ENCODE results near the gene PPME1.
"Not testable (repeated sequence)": the region's sequence is repeated elsewhere in the genome, so short reads cannot be mapped to it uniquely, and the experiment has no call there.

PPME1 gene, protein sequence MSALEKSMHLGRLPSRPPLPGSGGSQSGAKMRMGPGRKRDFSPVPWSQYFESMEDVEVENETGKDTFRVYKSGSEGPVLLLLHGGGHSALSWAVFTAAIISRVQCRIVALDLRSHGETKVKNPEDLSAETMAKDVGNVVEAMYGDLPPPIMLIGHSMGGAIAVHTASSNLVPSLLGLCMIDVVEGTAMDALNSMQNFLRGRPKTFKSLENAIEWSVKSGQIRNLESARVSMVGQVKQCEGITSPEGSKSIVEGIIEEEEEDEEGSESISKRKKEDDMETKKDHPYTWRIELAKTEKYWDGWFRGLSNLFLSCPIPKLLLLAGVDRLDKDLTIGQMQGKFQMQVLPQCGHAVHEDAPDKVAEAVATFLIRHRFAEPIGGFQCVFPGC
- 13.5 to 18.6 (median 17.8) reads per million in 3 donors for total RNA-seq

GRCh38 chr11:74170694-74171629, at the start of gene PPME1, which contains the start of gene C2CD3:
Gene PPME1, plus strand, starts transcription at chr11:74171289. Its CDS starts 133 bp downstream, at chr11:74171422.
Gene C2CD3, minus strand, starts transcription at chr11:74171002. Its CDS starts 210 bp downstream, at chr11:74170792.
- Histone ChIP-seq H3K4me1 (ENCODE audit: control insufficient read depth, insufficient read depth, low read length, poor library complexity, severe bottlenecking) (peaks cover 20% of the 10 kb centered on the region), H3K36me3 (ENCODE audit: control insufficient read depth, insufficient read depth, low read length) (peaks cover 18% of the 10 kb centered on the region), H3K4me3 (ENCODE audit: insufficient read depth, low read depth, low read length, poor library complexity, severe bottlenecking) (peak within 1 kb of the TSS; percentile 74), H3K27ac (ENCODE audit: insufficient read depth, low read length, poor library complexity, severe bottlenecking) (peak within 1 kb of the TSS; percentile 73), H3K27me3 (replicated peaks; ENCODE audit: control insufficient read depth, insufficient read depth, low read length, poor library complexity, severe bottlenecking) (no peaks in the 10 kb centered on the region), H3K9me3 (ENCODE audit: control insufficient read depth, low read length) (no peaks in the 10 kb centered on the region)
- peak; percentile 97 to 99 (median 98) for DNase-seq

- Histone ChIP-seq H3K9me3 (ENCODE audit: control insufficient read depth, low read length) (no peaks in the 10 kb centered on the region), H3K27me3 (replicated peaks; ENCODE audit: control insufficient read depth, insufficient read depth, low read length, poor library complexity, severe bottlenecking) (no peaks in the 10 kb centered on the region), H3K36me3 (ENCODE audit: control insufficient read depth, insufficient read depth, low read length) (peaks cover 4% of the 10 kb centered on the region), H3K4me1 (ENCODE audit: control insufficient read depth, insufficient read depth, low read length, poor library complexity, severe bottlenecking) (no peaks in the 10 kb centered on the region), H3K27ac (ENCODE audit: insufficient read depth, low read length, poor library complexity, severe bottlenecking) (no peak overlapping the region), H3K4me3 (ENCODE audit: insufficient read depth, low read depth, low read length, poor library complexity, severe bottlenecking) (no peak overlapping the region)
- DNase-seq: no peak
Observed at GRCh38 chr11:74121804-74122203, 49.3 kb upstream of the PPME1 start.

- no peak overlapping the region for H3K27ac ChIP-seq (ENCODE audit: insufficient read depth, low read length, poor library complexity, severe bottlenecking)
- no peak overlapping the region for H3K4me3 ChIP-seq (ENCODE audit: insufficient read depth, low read depth, low read length, poor library complexity, severe bottlenecking)
- H3K9me3 ChIP-seq (ENCODE audit: control insufficient read depth, low read length): no peaks in the 10 kb centered on the region
- DNase-seq: no peak
- no peaks in the 10 kb centered on the region for H3K27me3 ChIP-seq (replicated peaks; ENCODE audit: control insufficient read depth, insufficient read depth, low read length, poor library complexity, severe bottlenecking)
- H3K4me1 ChIP-seq (ENCODE audit: control insufficient read depth, insufficient read depth, low read length, poor library complexity, severe bottlenecking): no peaks in the 10 kb centered on the region
- peaks cover 4% of the 10 kb centered on the region for H3K36me3 ChIP-seq (ENCODE audit: control insufficient read depth, insufficient read depth, low read length)
Observed at GRCh38 chr11:74123008-74123448, 48.1 kb upstream of the PPME1 start.

DNA sequence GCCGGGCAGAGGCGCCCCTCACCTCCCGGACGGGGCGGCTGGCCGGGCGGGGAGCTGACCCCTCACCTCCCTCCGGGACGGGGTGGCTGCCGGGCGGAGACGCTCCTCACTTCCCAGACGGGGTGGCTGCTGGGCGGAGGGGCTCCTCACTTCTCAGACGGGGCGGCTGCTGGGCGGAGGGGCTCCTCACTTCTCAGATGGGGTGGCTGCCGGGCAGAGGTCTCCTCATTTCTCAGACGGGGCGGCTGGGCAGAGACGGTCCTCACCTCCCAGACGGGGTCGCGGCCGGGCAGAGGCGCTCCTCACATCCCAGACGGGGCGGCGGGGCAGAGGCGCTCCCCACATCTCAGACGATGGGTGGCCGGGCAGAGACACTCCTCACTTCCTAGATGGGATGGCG, 42.0 kb upstream of the PPME1 start:
- H3K27me3 ChIP-seq (replicated peaks; ENCODE audit: control insufficient read depth, insufficient read depth, low read length, poor library complexity, severe bottlenecking); H3K4me1 ChIP-seq (ENCODE audit: control insufficient read depth, insufficient read depth, low read length, poor library complexity, severe bottlenecking); H3K9me3 ChIP-seq (ENCODE audit: control insufficient read depth, low read length); H3K27ac ChIP-seq (ENCODE audit: insufficient read depth, low read length, poor library complexity, severe bottlenecking); DNase-seq; H3K4me3 ChIP-seq (ENCODE audit: insufficient read depth, low read depth, low read length, poor library complexity, severe bottlenecking): not testable (repeated sequence)
- peaks cover 16% of the 10 kb centered on the region for H3K36me3 ChIP-seq (ENCODE audit: control insufficient read depth, insufficient read depth, low read length)

DNA sequence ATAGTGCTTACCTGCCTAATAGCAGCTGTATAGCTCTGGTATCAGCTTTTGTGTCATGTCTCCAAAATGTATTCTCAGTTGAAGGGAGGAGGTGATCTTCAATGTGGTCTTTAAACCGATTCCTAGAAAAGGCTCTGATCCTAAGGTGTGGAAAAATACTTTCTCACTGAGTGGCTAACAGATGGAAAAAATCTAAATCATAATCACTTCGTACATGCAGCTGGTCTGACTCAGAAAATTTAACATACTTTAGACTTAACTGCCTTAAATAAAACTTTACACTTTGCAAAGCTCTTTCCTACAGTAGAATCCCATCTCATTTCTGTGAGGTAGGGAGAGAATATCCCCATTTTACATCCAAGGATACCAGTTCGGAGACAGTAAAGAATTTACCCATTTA, 38.3 kb upstream of the PPME1 start:
- no peak overlapping the region for H3K4me3 ChIP-seq (ENCODE audit: insufficient read depth, low read depth, low read length, poor library complexity, severe bottlenecking)
- peaks cover 19% of the 10 kb centered on the region for H3K36me3 ChIP-seq (ENCODE audit: control insufficient read depth, insufficient read depth, low read length)
- no peaks in the 10 kb centered on the region for H3K4me1 ChIP-seq (ENCODE audit: control insufficient read depth, insufficient read depth, low read length, poor library complexity, severe bottlenecking)

GRCh38 chr11:74133436-74133835, 37.7 kb upstream of the PPME1 start:
- Histone ChIP-seq H3K4me3 (ENCODE audit: insufficient read depth, low read depth, low read length, poor library complexity, severe bottlenecking) (no peak overlapping the region), H3K36me3 (ENCODE audit: control insufficient read depth, insufficient read depth, low read length) (peaks cover 25% of the 10 kb centered on the region), H3K27ac (ENCODE audit: insufficient read depth, low read length, poor library complexity, severe bottlenecking) (no peak overlapping the region), H3K4me1 (ENCODE audit: control insufficient read depth, insufficient read depth, low read length, poor library complexity, severe bottlenecking) (no peaks in the 10 kb centered on the region), H3K27me3 (replicated peaks; ENCODE audit: control insufficient read depth, insufficient read depth, low read length, poor library complexity, severe bottlenecking) (no peaks in the 10 kb centered on the region), H3K9me3 (ENCODE audit: control insufficient read depth, low read length) (no peaks in the 10 kb centered on the region)
- DNase-seq: no peak

More for the DNA sequence above, 38.3 kb upstream of the PPME1 start:
- no peak overlapping the region for H3K27ac ChIP-seq (ENCODE audit: insufficient read depth, low read length, poor library complexity, severe bottlenecking)
- no peaks in the 10 kb centered on the region for H3K9me3 ChIP-seq (ENCODE audit: control insufficient read depth, low read length)
- DNase-seq: no peak
- no peaks in the 10 kb centered on the region for H3K27me3 ChIP-seq (replicated peaks; ENCODE audit: control insufficient read depth, insufficient read depth, low read length, poor library complexity, severe bottlenecking)

GRCh38 chr11:74134661-74135060, 36.4 kb upstream of the PPME1 start:
- Histone ChIP-seq H3K36me3 (ENCODE audit: control insufficient read depth, insufficient read depth, low read length) (peaks cover 37% of the 10 kb centered on the region), H3K9me3 (ENCODE audit: control insufficient read depth, low read length) (no peaks in the 10 kb centered on the region), H3K27ac (ENCODE audit: insufficient read depth, low read length, poor library complexity, severe bottlenecking) (no peak overlapping the region), H3K4me1 (ENCODE audit: control insufficient read depth, insufficient read depth, low read length, poor library complexity, severe bottlenecking) (no peaks in the 10 kb centered on the region), H3K4me3 (ENCODE audit: insufficient read depth, low read depth, low read length, poor library complexity, severe bottlenecking) (no peak overlapping the region), H3K27me3 (replicated peaks; ENCODE audit: control insufficient read depth, insufficient read depth, low read length, poor library complexity, severe bottlenecking) (no peaks in the 10 kb centered on the region)
- DNase-seq: no peak

DNA sequence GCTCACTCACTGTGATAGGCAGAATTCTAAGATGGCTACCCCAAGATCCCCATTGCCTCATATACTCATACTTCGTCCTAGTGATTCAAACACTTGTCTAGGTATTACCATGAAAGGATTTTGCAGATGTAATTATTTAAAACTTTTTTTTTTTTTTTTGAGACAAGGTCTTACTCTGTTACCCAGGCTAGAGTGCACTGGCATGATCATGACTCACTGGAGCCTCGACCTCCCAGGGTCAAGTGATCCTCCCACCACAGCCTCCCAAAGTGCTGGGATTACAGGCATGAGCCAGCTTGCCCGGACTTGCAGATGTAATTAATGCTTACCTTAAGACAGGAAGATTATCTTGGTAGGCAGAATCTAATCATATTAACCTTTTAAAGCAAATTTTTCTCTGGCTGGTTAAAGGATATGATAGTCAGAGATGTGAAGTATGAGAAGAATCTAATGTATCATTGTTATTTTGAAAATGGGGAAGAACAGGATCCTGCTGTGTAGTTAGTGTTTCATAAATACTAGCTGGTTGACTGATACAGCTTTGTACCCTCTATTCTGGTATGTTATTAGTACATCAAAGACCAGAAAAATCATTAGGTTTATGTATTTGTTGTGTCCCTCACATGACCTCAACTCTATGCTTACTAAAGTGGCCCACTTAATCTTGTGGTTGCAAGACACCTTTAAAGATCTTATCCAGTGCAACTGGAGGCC, 35.8 kb upstream of the PPME1 start:
- Histone ChIP-seq H3K9me3 (ENCODE audit: control insufficient read depth, low read length) (no peaks in the 10 kb centered on the region), H3K36me3 (ENCODE audit: control insufficient read depth, insufficient read depth, low read length) (peaks cover 37% of the 10 kb centered on the region), H3K4me1 (ENCODE audit: control insufficient read depth, insufficient read depth, low read length, poor library complexity, severe bottlenecking) (no peaks in the 10 kb centered on the region), H3K27me3 (replicated peaks; ENCODE audit: control insufficient read depth, insufficient read depth, low read length, poor library complexity, severe bottlenecking) (no peaks in the 10 kb centered on the region), H3K4me3 (ENCODE audit: insufficient read depth, low read depth, low read length, poor library complexity, severe bottlenecking) (no peak overlapping the region), H3K27ac (ENCODE audit: insufficient read depth, low read length, poor library complexity, severe bottlenecking) (no peak overlapping the region)
- no peak for DNase-seq

DNA sequence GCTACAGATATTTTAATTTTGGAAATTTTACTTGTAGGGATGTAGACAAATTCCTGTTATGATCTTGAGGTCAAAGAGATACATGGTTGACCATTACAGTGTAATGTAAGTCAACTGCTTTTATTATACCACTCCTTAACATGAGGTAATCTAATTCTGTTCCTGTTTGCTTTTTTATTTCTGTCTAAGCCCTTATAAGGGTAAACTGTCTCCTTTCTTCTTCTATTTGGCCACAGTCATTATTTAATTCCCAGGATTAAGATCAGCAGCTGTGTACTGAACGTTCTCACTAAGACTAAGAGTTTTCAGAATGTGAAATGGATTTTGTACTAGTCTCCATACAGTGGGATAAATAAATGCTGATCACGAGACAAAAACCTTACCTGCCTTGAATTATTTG, 33.1 kb upstream of the PPME1 start:
- no peak overlapping the region for H3K4me3 ChIP-seq (ENCODE audit: insufficient read depth, low read depth, low read length, poor library complexity, severe bottlenecking)
- H3K27ac ChIP-seq (ENCODE audit: insufficient read depth, low read length, poor library complexity, severe bottlenecking): no peak overlapping the region
- H3K4me1 ChIP-seq (ENCODE audit: control insufficient read depth, insufficient read depth, low read length, poor library complexity, severe bottlenecking): no peaks in the 10 kb centered on the region
- peaks cover 32% of the 10 kb centered on the region for H3K36me3 ChIP-seq (ENCODE audit: control insufficient read depth, insufficient read depth, low read length)
- H3K9me3 ChIP-seq (ENCODE audit: control insufficient read depth, low read length): no peaks in the 10 kb centered on the region
- no peak for DNase-seq
- no peaks in the 10 kb centered on the region for H3K27me3 ChIP-seq (replicated peaks; ENCODE audit: control insufficient read depth, insufficient read depth, low read length, poor library complexity, severe bottlenecking)

All from effector memory CD4-positive, alpha-beta T cell (primary cell).